WTC11 (cell line): Measurements from ENCODE around the gene VCX2. TPM values are rescaled to one million over a fixed set of nuclear protein-coding genes. Genes with fewer than 3 reads are reported as not detected.

Experiments
- ATAC-seq: fragments of 200-7000 bp; cut with Tn5 transposase; 2 replicates; pipeline ENCODE4 v1.10.0; 2021; ENCODE audit warnings: mild to moderate bottlenecking, moderate library complexity
- CTCF ChIA-PET: fragments of 300-600 bp; sonication (Branson Sonifier 250); formaldehyde crosslinking; loops from one replicate; lab custom pipeline; 2021; ENCODE audit warnings: antibody characterized with exemption; lab: Charles Lee
- POLR2A ChIA-PET: fragments of 350-600 bp; sonication (Branson Sonifier 250); formaldehyde crosslinking; loops from one replicate; lab custom pipeline; 2021; ENCODE audit warnings: antibody characterized with exemption; lab: Charles Lee
- DNase-seq: peaks from one replicate; pipeline ENCODE4 v3.0.0; 2021; ENCODE audit warnings: low spot score
- H3K27ac Mint-ChIP-seq: 2 replicates; pipeline ENCODE4 v1.8.0; 2021; ENCODE audit warnings: mixed read lengths
- H3K27me3 Mint-ChIP-seq: 2 replicates; pipeline ENCODE4 v1.8.0; 2021; ENCODE audit warnings: low read depth, mild to moderate bottlenecking, moderate library complexity, mixed read lengths
- H3K36me3 Mint-ChIP-seq: 2 replicates; pipeline ENCODE4 v1.8.0; 2021; ENCODE audit warnings: mixed read lengths
- H3K4me1 Mint-ChIP-seq: 2 replicates; pipeline ENCODE4 v1.8.0; 2022; ENCODE audit warnings: mixed read lengths
- H3K4me3 Mint-ChIP-seq: 2 replicates; pipeline ENCODE4 v1.8.0; 2021; ENCODE audit warnings: mild to moderate bottlenecking, moderate library complexity, mixed read lengths
- H3K9me3 Mint-ChIP-seq: 2 replicates; pipeline ENCODE4 v1.8.0; 2021; ENCODE audit warnings: mixed read lengths
- CREB1 ChIP-seq: sonication (generic); formaldehyde crosslinking; IDR thresholded peaks from 2 replicates; pipeline ENCODE4 v1.8.0; 2023; ENCODE audit warnings: mild to moderate bottlenecking, missing genetic modification reagents
- ELF4 ChIP-seq: sonication (generic); formaldehyde crosslinking; IDR thresholded peaks from 2 replicates; pipeline ENCODE4 v1.8.1; 2022; ENCODE audit warnings: low read depth, mild to moderate bottlenecking, moderate library complexity, missing genetic modification reagents
- ESRRA ChIP-seq: sonication (generic); formaldehyde crosslinking; IDR thresholded peaks from 2 replicates; pipeline ENCODE4 v1.8.1; 2022; ENCODE audit warnings: mild to moderate bottlenecking, missing genetic modification reagents, borderline replicate concordance
- MXD4 ChIP-seq: fragments of 250-450 bp; sonication (Bioruptor Pico); IDR thresholded peaks from 2 replicates; pipeline ENCODE4 v1.8.0; 2021; ENCODE audit warnings: mild to moderate bottlenecking, moderate library complexity, borderline replicate concordance
- NFE2L1 ChIP-seq: sonication (generic); formaldehyde crosslinking; IDR thresholded peaks from 2 replicates; pipeline ENCODE4 v1.8.1; 2023; ENCODE audit warnings: missing genetic modification reagents
- NR2C2 ChIP-seq: sonication (generic); formaldehyde crosslinking; IDR thresholded peaks from 2 replicates; pipeline ENCODE4 v1.8.0; 2022; ENCODE audit warnings: mild to moderate bottlenecking, missing genetic modification reagents
- SMAD3 ChIP-seq: sonication (generic); formaldehyde crosslinking; IDR thresholded peaks from 2 replicates; pipeline ENCODE4 v1.8.0; 2022; ENCODE audit warnings: missing genetic modification reagents, mild to moderate bottlenecking, borderline replicate concordance
- TP53 ChIP-seq: sonication (generic); formaldehyde crosslinking; IDR thresholded peaks from 2 replicates; pipeline ENCODE4 v1.8.1; 2023; ENCODE audit warnings: mild to moderate bottlenecking, missing genetic modification reagents
- ZNF121 ChIP-seq: sonication (generic); formaldehyde crosslinking; IDR thresholded peaks from 2 replicates; pipeline ENCODE4 v1.8.0; 2023; ENCODE audit warnings: missing genetic modification reagents
- total RNA-seq: library from RNA; stranded (reverse); gene quantifications from 3 replicates; pipeline ENCODE4 v1.2.3, GENCODE V29; 2021
- TF ChIP-seq, protein P1 (sequence below): sonication (generic); formaldehyde crosslinking; IDR thresholded peaks from 2 replicates; pipeline ENCODE4 v1.8.1; 2022; ENCODE audit warnings: low read depth, missing genetic modification reagents, borderline replicate concordance
- TF ChIP-seq, protein P2 (sequence below): sonication (generic); formaldehyde crosslinking; IDR thresholded peaks from 2 replicates; pipeline ENCODE4 v1.8.0; 2022; ENCODE audit warnings: mild to moderate bottlenecking, missing genetic modification reagents
- TF ChIP-seq, protein P3 (sequence below): sonication (generic); formaldehyde crosslinking; conservative IDR thresholded peaks from 2 replicates; pipeline ENCODE4 v1.8.1; 2023; ENCODE audit warnings: mild to moderate bottlenecking, low read depth, missing genetic modification reagents, moderate library complexity
- TF ChIP-seq, protein P4 (sequence below): sonication (generic); formaldehyde crosslinking; IDR thresholded peaks from 2 replicates; pipeline ENCODE4 v1.8.0; 2022; ENCODE audit warnings: missing genetic modification reagents
- TF ChIP-seq, protein P5 (sequence below): sonication (generic); formaldehyde crosslinking; IDR thresholded peaks from 2 replicates; pipeline ENCODE4 v1.8.1; 2022; ENCODE audit warnings: low read depth, mild to moderate bottlenecking, moderate library complexity, missing genetic modification reagents, borderline replicate concordance
- TF ChIP-seq, protein P6 (sequence below): fragments of 250-450 bp; sonication (Bioruptor Pico); IDR thresholded peaks from 2 replicates; pipeline ENCODE4 v1.9.0; 2021; ENCODE audit warnings: moderate library complexity, mild to moderate bottlenecking, inconsistent platforms, borderline replicate concordance

VCX2 gene
- total RNA-seq, 1 experiment from 2014 or later: not detected

DNA sequence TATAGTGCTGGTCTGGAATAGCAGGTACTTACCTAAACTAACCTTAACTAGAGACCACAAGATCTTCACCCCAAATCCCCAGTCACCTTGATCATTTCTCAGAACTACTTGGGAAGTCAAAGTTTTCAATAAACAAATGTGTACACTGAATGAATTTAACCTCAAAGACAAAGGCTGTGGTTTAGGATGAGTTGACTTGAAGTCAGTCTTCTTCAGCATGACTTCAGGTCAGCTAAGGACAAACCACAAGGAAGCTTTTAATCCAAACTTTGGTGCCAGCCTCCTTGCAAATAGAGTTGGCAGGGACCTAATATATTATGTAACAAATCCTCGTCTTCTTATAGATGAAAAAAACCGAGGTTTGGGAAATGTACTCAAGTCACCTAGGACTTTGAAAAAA, 21.2 kb upstream of the VCX2 start:
- H3K27me3 Mint-ChIP-seq: no peaks in the 10 kb centered on the region
- no peak overlapping the region for H3K4me3 Mint-ChIP-seq
- no peaks in the 10 kb centered on the region for H3K36me3 Mint-ChIP-seq
- DNase-seq: no peak
- ChIA-PET CTCF (no interaction called here), POLR2A (no interaction called here)
- TF ChIP-seq, protein P1, sequence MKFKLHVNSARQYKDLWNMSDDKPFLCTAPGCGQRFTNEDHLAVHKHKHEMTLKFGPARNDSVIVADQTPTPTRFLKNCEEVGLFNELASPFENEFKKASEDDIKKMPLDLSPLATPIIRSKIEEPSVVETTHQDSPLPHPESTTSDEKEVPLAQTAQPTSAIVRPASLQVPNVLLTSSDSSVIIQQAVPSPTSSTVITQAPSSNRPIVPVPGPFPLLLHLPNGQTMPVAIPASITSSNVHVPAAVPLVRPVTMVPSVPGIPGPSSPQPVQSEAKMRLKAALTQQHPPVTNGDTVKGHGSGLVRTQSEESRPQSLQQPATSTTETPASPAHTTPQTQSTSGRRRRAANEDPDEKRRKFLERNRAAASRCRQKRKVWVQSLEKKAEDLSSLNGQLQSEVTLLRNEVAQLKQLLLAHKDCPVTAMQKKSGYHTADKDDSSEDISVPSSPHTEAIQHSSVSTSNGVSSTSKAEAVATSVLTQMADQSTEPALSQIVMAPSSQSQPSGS (CRISPR knock-in tag): no peak
- TF ChIP-seq MXD4 (CRISPR knock-in tag) (no peak), ELF4 (CRISPR knock-in tag) (no peak), CREB1 (CRISPR knock-in tag) (no peak), SMAD3 (no peak), ZNF121 (CRISPR knock-in tag) (no peak), NR2C2 (CRISPR knock-in tag) (no peak), NFE2L1 (CRISPR knock-in tag) (no peak), TP53 (CRISPR knock-in tag) (no peak), ESRRA (CRISPR knock-in tag) (no peak)
- TF ChIP-seq, protein P2, sequence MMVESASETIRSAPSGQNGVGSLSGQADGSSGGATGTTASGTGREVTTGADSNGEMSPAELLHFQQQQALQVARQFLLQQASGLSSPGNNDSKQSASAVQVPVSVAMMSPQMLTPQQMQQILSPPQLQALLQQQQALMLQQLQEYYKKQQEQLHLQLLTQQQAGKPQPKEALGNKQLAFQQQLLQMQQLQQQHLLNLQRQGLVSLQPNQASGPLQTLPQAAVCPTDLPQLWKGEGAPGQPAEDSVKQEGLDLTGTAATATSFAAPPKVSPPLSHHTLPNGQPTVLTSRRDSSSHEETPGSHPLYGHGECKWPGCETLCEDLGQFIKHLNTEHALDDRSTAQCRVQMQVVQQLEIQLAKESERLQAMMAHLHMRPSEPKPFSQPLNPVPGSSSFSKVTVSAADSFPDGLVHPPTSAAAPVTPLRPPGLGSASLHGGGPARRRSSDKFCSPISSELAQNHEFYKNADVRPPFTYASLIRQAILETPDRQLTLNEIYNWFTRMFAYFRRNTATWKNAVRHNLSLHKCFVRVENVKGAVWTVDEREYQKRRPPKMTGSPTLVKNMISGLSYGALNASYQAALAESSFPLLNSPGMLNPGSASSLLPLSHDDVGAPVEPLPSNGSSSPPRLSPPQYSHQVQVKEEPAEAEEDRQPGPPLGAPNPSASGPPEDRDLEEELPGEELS: no peak
- TF ChIP-seq, protein P3, sequence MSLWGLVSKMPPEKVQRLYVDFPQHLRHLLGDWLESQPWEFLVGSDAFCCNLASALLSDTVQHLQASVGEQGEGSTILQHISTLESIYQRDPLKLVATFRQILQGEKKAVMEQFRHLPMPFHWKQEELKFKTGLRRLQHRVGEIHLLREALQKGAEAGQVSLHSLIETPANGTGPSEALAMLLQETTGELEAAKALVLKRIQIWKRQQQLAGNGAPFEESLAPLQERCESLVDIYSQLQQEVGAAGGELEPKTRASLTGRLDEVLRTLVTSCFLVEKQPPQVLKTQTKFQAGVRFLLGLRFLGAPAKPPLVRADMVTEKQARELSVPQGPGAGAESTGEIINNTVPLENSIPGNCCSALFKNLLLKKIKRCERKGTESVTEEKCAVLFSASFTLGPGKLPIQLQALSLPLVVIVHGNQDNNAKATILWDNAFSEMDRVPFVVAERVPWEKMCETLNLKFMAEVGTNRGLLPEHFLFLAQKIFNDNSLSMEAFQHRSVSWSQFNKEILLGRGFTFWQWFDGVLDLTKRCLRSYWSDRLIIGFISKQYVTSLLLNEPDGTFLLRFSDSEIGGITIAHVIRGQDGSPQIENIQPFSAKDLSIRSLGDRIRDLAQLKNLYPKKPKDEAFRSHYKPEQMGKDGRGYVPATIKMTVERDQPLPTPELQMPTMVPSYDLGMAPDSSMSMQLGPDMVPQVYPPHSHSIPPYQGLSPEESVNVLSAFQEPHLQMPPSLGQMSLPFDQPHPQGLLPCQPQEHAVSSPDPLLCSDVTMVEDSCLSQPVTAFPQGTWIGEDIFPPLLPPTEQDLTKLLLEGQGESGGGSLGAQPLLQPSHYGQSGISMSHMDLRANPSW (CRISPR knock-in tag): no peak
- TF ChIP-seq, protein P4, sequence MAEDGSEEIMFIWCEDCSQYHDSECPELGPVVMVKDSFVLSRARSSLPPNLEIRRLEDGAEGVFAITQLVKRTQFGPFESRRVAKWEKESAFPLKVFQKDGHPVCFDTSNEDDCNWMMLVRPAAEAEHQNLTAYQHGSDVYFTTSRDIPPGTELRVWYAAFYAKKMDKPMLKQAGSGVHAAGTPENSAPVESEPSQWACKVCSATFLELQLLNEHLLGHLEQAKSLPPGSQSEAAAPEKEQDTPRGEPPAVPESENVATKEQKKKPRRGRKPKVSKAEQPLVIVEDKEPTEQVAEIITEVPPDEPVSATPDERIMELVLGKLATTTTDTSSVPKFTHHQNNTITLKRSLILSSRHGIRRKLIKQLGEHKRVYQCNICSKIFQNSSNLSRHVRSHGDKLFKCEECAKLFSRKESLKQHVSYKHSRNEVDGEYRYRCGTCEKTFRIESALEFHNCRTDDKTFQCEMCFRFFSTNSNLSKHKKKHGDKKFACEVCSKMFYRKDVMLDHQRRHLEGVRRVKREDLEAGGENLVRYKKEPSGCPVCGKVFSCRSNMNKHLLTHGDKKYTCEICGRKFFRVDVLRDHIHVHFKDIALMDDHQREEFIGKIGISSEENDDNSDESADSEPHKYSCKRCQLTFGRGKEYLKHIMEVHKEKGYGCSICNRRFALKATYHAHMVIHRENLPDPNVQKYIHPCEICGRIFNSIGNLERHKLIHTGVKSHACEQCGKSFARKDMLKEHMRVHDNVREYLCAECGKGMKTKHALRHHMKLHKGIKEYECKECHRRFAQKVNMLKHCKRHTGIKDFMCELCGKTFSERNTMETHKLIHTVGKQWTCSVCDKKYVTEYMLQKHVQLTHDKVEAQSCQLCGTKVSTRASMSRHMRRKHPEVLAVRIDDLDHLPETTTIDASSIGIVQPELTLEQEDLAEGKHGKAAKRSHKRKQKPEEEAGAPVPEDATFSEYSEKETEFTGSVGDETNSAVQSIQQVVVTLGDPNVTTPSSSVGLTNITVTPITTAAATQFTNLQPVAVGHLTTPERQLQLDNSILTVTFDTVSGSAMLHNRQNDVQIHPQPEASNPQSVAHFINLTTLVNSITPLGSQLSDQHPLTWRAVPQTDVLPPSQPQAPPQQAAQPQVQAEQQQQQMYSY (CRISPR knock-in tag): no peak
- TF ChIP-seq, protein P5, sequence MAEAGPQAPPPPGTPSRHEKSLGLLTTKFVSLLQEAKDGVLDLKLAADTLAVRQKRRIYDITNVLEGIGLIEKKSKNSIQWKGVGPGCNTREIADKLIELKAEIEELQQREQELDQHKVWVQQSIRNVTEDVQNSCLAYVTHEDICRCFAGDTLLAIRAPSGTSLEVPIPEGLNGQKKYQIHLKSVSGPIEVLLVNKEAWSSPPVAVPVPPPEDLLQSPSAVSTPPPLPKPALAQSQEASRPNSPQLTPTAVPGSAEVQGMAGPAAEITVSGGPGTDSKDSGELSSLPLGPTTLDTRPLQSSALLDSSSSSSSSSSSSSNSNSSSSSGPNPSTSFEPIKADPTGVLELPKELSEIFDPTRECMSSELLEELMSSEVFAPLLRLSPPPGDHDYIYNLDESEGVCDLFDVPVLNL: no peak
- TF ChIP-seq, protein P6, sequence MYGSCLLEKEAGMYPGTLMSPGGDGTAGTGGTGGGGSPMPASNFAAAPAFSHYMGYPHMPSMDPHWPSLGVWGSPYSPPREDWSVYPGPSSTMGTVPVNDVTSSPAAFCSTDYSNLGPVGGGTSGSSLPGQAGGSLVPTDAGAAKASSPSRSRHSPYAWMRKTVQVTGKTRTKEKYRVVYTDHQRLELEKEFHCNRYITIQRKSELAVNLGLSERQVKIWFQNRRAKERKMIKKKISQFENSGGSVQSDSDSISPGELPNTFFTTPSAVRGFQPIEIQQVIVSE: no peak
- no peaks in the 10 kb centered on the region for H3K9me3 Mint-ChIP-seq
- no peak overlapping the region for H3K27ac Mint-ChIP-seq
- peaks cover 10% of the 10 kb centered on the region for H3K4me1 Mint-ChIP-seq
- ATAC-seq: no peak
